ENCODE measurements around the gene VPS41.

Gene VPS41

DNA sequence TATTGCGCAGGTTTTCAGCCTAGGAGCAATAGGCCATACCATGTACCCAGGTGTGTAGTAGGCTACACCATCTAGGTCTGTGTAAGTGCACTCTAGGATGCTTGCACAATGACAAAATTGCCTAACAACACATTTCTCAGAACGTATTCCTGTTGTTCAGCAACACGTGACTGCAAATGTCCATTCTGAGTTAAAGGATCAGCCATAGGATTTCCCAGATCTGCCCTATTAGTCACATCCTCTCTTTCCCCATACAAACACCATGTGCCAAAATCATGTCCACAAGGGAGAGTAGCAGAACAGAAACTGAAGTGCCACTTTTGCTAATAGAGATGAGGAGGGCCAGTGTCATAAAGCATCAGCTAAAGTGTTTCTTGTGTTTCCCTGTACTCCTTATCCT lies 235.2 kb downstream of the VPS41 start:
- Histone ChIP-seq H3K9me3 (ENCODE audit: control insufficient read depth, low read length) (no peaks in the 10 kb centered on the region), H3K27ac (ENCODE audit: insufficient read depth, low read depth, low read length, poor library complexity, severe bottlenecking) (no peak overlapping the region), H3K4me1 (ENCODE audit: control insufficient read depth, insufficient read depth, low read length) (no peaks in the 10 kb centered on the region), H3K36me3 (ENCODE audit: control insufficient read depth, insufficient read depth, low read length) (no peaks in the 10 kb centered on the region), H3K4me3 (ENCODE audit: insufficient read depth, low read depth, low read length) (no peak overlapping the region), H3K27me3 (ENCODE audit: control insufficient read depth, insufficient read depth, low read length, poor library complexity, severe bottlenecking) (no peaks in the 10 kb centered on the region)
- 92 to 95% methylated on average over 3 of the region's 3 CpGs for WGBS, 2 experiments

Data from ectodermal cell (in vitro differentiated cells).